ENCODE data around the gene CNKSR3. TPM values are rescaled to one million over a fixed set of nuclear protein-coding genes. Genes with fewer than 3 reads are reported as not detected.

CNKSR3 gene
- total and polyA plus RNA-seq, 2 experiments from 2014 or later = 1.9 to 5.7 TPM

- no peak overlapping the region for H3K4me3 Mint-ChIP-seq
These were observed 99.4 kb downstream of the CNKSR3 start for GRCh38 chr6:154411076-154411475.

GRCh38 chr6:154410619-154411072 is 99.8 kb downstream of the CNKSR3 start:
- H3K4me1 Mint-ChIP-seq = peaks cover 15% of the 10 kb centered on the region; the same call in 2 of the 3 replicates
- DNase-seq (ENCODE audit: low spot score) (peak; percentile 40), ATAC-seq (peak; percentile 68)
- no peak overlapping the region for H3K4me2 ChIP-seq
- no peaks in the 10 kb centered on the region for H3K27me3 ChIP-seq (ENCODE audit: insufficient read depth)
- H4K20me1 ChIP-seq (replicated peaks; ENCODE audit: insufficient read depth) = no peaks in the 10 kb centered on the region
- H3K9me3 Mint-ChIP-seq = no peaks in the 10 kb centered on the region
- H3F3A ChIP-seq (replicated peaks; ENCODE audit: low read depth) = no peaks in the 10 kb centered on the region
- H3K36me3 ChIP-seq (ENCODE audit: insufficient read depth) = no peaks in the 10 kb centered on the region
- H3K27me3 Mint-ChIP-seq (ENCODE audit: insufficient read depth, low read depth, poor library complexity) = peaks cover 2% of the 10 kb centered on the region
- no peak overlapping the region for H3K27ac ChIP-seq (ENCODE audit: low read depth)
- H3K4me3 ChIP-seq = no peak overlapping the region
- H3K9me2 ChIP-seq (ENCODE audit: insufficient read depth) = no peaks in the 10 kb centered on the region
- 0 out of 2 replicates have a peak, but pooled peaks cover 5% of the 10 kb centered on the region for H3K4me1 ChIP-seq (ENCODE audit: insufficient read depth)
- peaks cover 19% of the 10 kb centered on the region for H3K36me3 Mint-ChIP-seq (ENCODE audit: low read depth)
- no peak overlapping the region for H2AFZ ChIP-seq
- H3K79me2 ChIP-seq (replicated peaks; ENCODE audit: insufficient read depth) = no peaks in the 10 kb centered on the region
- peak overlapping the region; percentile 82 for H3K27ac Mint-ChIP-seq
- no peak overlapping the region for H3K4me3 Mint-ChIP-seq
- TF ChIP-seq CTCF (conservative IDR thresholded peaks at IDR 0.05; ENCODE audit: low read depth in 2 of 2) (no peak), POLR2AphosphoS5 (IDR thresholded peaks at IDR 0.05; ENCODE audit: low read depth) (no peak), CREB1 (CRISPR knock-in tag; IDR thresholded peaks at IDR 0.05; ENCODE audit: low read depth) (no peak), ZNF331 (CRISPR knock-in tag; IDR thresholded peaks at IDR 0.05; ENCODE audit: low read depth) (no peak), REST (IDR thresholded peaks at IDR 0.05; ENCODE audit: unreplicated experiment) (no peak), EZH2 (IDR thresholded peaks at IDR 0.05; ENCODE audit: low read depth, unreplicated experiment) (no peak), NANOG (IDR thresholded peaks at IDR 0.05; ENCODE audit: borderline replicate concordance) (no peak), STAT1 (IDR thresholded peaks at IDR 0.05; ENCODE audit: unreplicated experiment) (no peak), ETS1 (IDR thresholded peaks at IDR 0.05) (no peak), EZH2phosphoT487 (IDR thresholded peaks at IDR 0.05; ENCODE audit: unreplicated experiment) (no peak)

More at GRCh38 chr6:154411076-154411475, 99.4 kb downstream of the CNKSR3 start:
- H3K9me3 Mint-ChIP-seq = no peaks in the 10 kb centered on the region
- H3K4me2 ChIP-seq = no peak overlapping the region
- H3F3A ChIP-seq (replicated peaks; ENCODE audit: low read depth) = no peaks in the 10 kb centered on the region
- no peak overlapping the region for H3K27ac ChIP-seq (ENCODE audit: low read depth)
- H4K20me1 ChIP-seq (replicated peaks; ENCODE audit: insufficient read depth) = no peaks in the 10 kb centered on the region
- H3K4me3 ChIP-seq = no peak overlapping the region
- no peaks in the 10 kb centered on the region for H3K36me3 ChIP-seq (ENCODE audit: insufficient read depth)
- no peak for TF ChIP-seq ZNF114 (CRISPR knock-in tag; IDR thresholded peaks at IDR 0.05)
- TF ChIP-seq EZH2phosphoT487 (IDR thresholded peaks at IDR 0.05; ENCODE audit: unreplicated experiment) = no peak
- no peak for TF ChIP-seq CREB1 (CRISPR knock-in tag; IDR thresholded peaks at IDR 0.05; ENCODE audit: low read depth)
- TF ChIP-seq ZNF331 (CRISPR knock-in tag; IDR thresholded peaks at IDR 0.05; ENCODE audit: low read depth) = no peak
- no peak for TF ChIP-seq NANOG (IDR thresholded peaks at IDR 0.05; ENCODE audit: borderline replicate concordance)
- no peak for TF ChIP-seq CTCF (conservative IDR thresholded peaks at IDR 0.05; ENCODE audit: low read depth in 2 of 2)
- peak overlapping the region; percentile 82 for H3K27ac Mint-ChIP-seq
- H3K36me3 Mint-ChIP-seq (ENCODE audit: low read depth) = peaks cover 15% of the 10 kb centered on the region
- peaks cover 15% of the 10 kb centered on the region; the same call in 2 of the 3 replicates for H3K4me1 Mint-ChIP-seq
- H3K27me3 ChIP-seq (ENCODE audit: insufficient read depth) = no peaks in the 10 kb centered on the region
- ATAC-seq (no peak), DNase-seq (ENCODE audit: low spot score) (no peak)
- H3K27me3 Mint-ChIP-seq (ENCODE audit: insufficient read depth, low read depth, poor library complexity) = peaks cover 2% of the 10 kb centered on the region
- no peak overlapping the region for H2AFZ ChIP-seq
- no peaks in the 10 kb centered on the region for H3K9me2 ChIP-seq (ENCODE audit: insufficient read depth)
- H3K79me2 ChIP-seq (replicated peaks; ENCODE audit: insufficient read depth) = no peaks in the 10 kb centered on the region
- H3K4me1 ChIP-seq (ENCODE audit: insufficient read depth) = 0 out of 2 replicates have a peak, but pooled peaks cover 5% of the 10 kb centered on the region

Data from GM23338 (cell line).